Chondrocyte (in vitro differentiated cells): Measurements from ENCODE around the gene KCNN1. TPM values are rescaled to one million over a fixed set of nuclear protein-coding genes. Genes with fewer than 3 reads are reported as not detected.

Experiments used
- DNase-seq: peaks from one replicate; pipeline ENCODE4 v3.0.0; 2021; ENCODE audit warnings: mixed read lengths, low spot score
- H3K27ac Mint-ChIP-seq: one replicate; pipeline ENCODE4 v1.8.0; 2021; ENCODE audit warnings: mild to moderate bottlenecking, moderate library complexity, mixed read lengths; ENCODE audit not compliant: unreplicated experiment
- H3K27me3 Mint-ChIP-seq: 2 replicates; pipeline ENCODE4 v1.8.0; 2021; ENCODE audit warnings: low read depth, mixed read lengths
- H3K36me3 Mint-ChIP-seq: 2 replicates; pipeline ENCODE4 v1.8.0; 2021; ENCODE audit warnings: low read depth, mixed read lengths
- H3K4me1 Mint-ChIP-seq: 2 replicates; pipeline ENCODE4 v1.8.0; 2021; ENCODE audit warnings: low read depth, mild to moderate bottlenecking, mixed read lengths
- H3K4me3 Mint-ChIP-seq: one replicate; pipeline ENCODE4 v1.8.0; 2021; ENCODE audit warnings: mild to moderate bottlenecking, moderate library complexity, mixed read lengths; ENCODE audit not compliant: unreplicated experiment
- H3K9me3 Mint-ChIP-seq: 2 replicates; pipeline ENCODE4 v1.8.0; 2021; ENCODE audit warnings: low read depth, mixed read lengths
- CTCF ChIP-seq: fragments of 200-600 bp; sonication (generic); IDR thresholded peaks from 2 replicates; pipeline ENCODE4 v1.5.0; 2021; ENCODE audit warnings: antibody characterized with exemption, mild to moderate bottlenecking, moderate library complexity
- total RNA-seq: library from RNA; stranded (reverse); gene quantifications from 3 replicates; pipeline ENCODE4 v1.2.1, GENCODE V29; 2021

KCNN1 gene
- total RNA-seq, 1 donor from 2014 or later, result not detected

GRCh38 chr19:17988161-17988560 is 21.3 kb downstream of the KCNN1 start:
- H3K27me3 Mint-ChIP-seq, result no peaks in the 10 kb centered on the region
- no peak overlapping the region for H3K4me3 Mint-ChIP-seq
- no peak for TF ChIP-seq CTCF
- DNase-seq, result no peak
- H3K4me1 Mint-ChIP-seq, result no peaks in the 10 kb centered on the region
- no peaks in the 10 kb centered on the region for H3K9me3 Mint-ChIP-seq
- no peak overlapping the region for H3K27ac Mint-ChIP-seq
- H3K36me3 Mint-ChIP-seq, result no peaks in the 10 kb centered on the region

GRCh38 chr19:17989425-17990094 is 22.7 kb downstream of the KCNN1 start:
- Mint-ChIP-seq H3K36me3 (no peaks in the 10 kb centered on the region), H3K4me3 (no peak overlapping the region), H3K27ac (no peak overlapping the region), H3K9me3 (no peaks in the 10 kb centered on the region), H3K4me1 (no peaks in the 10 kb centered on the region), H3K27me3 (peaks cover under 1% of the 10 kb centered on the region)
- no peak for TF ChIP-seq CTCF
- no peak for DNase-seq

- no peaks in the 10 kb centered on the region for H3K4me1 Mint-ChIP-seq
- TF ChIP-seq CTCF, result no peak
- no peaks in the 10 kb centered on the region for H3K9me3 Mint-ChIP-seq
- no peak overlapping the region for H3K4me3 Mint-ChIP-seq
- no peaks in the 10 kb centered on the region for H3K36me3 Mint-ChIP-seq
- H3K27me3 Mint-ChIP-seq, result peaks cover 5% of the 10 kb centered on the region
- no peak for DNase-seq
- no peak overlapping the region for H3K27ac Mint-ChIP-seq
Observed at GRCh38 chr19:17993076-17993813, 26.3 kb downstream of the KCNN1 start.

GRCh38 chr19:17996826-17997316 is 30.0 kb downstream of the KCNN1 start:
- H3K36me3 Mint-ChIP-seq, result no peaks in the 10 kb centered on the region

More at GRCh38 chr19:17996826-17997316, 30.0 kb downstream of the KCNN1 start:
- no peak for DNase-seq
- peak; percentile 94 for TF ChIP-seq CTCF
- peaks cover 5% of the 10 kb centered on the region for H3K27me3 Mint-ChIP-seq
- no peak overlapping the region for H3K27ac Mint-ChIP-seq
- H3K4me3 Mint-ChIP-seq, result no peak overlapping the region
- peaks cover 9% of the 10 kb centered on the region for H3K4me1 Mint-ChIP-seq
- no peaks in the 10 kb centered on the region for H3K9me3 Mint-ChIP-seq
